GM12878 (cell line): ENCODE data around the gene AP3S1.

Experiments used
- BCLAF1 ChIP-seq: fragments of 450-650 bp; IDR thresholded peaks from 2 replicates; pipeline ENCODE4 v1.6.1; 2017; ENCODE audit warnings: antibody characterized with exemption, mild to moderate bottlenecking, moderate library complexity
- BHLHE40 ChIP-seq, 2 experiments: fragments of 450-650 bp in 1 of 2; IDR thresholded peaks; 2 replicates each; pipeline ENCODE4 v1.6.1; 2011 to 2017; ENCODE audit warnings: low read depth in 2 of 2, borderline replicate concordance in 1 of 2, improper control_type of control experiment in 1 of 2, low read length in 1 of 2, mild to moderate bottlenecking in 1 of 2
- ETV6 ChIP-seq, 2 experiments: fragments of 450-650 bp in 1 of 2; IDR thresholded peaks in 1 of 2; conservative IDR thresholded peaks in 1 of 2; 2 replicates each; pipeline ENCODE4 v1.6.1; 2014; ENCODE audit warnings: antibody characterized with exemption in 1 of 2, borderline replicate concordance in 1 of 2, low read depth in 1 of 2, mild to moderate bottlenecking in 1 of 2, moderate library complexity in 1 of 2
- EZH2 ChIP-seq: IDR thresholded peaks from 2 replicates; pipeline ENCODE4 v1.6.1; 2012; ENCODE audit warnings: low read depth, mild to moderate bottlenecking, control low read depth, inconsistent platforms, low read length, borderline replicate concordance; ENCODE audit not compliant: control insufficient read depth
- HDAC2 ChIP-seq: fragments of 200-600 bp; sonication (generic); IDR thresholded peaks from 2 replicates; pipeline ENCODE4 v1.6.1; 2017
- MYC ChIP-seq: IDR thresholded peaks from 2 replicates; pipeline ENCODE4 v1.6.1; 2011; ENCODE audit warnings: mild to moderate bottlenecking, low read length, moderate library complexity, inconsistent platforms; ENCODE audit not compliant: insufficient read depth, insufficient replicate concordance, insufficient read length, severe bottlenecking
- SKIL ChIP-seq: fragments of 450-650 bp; IDR thresholded peaks from 2 replicates; pipeline ENCODE4 v1.6.1; 2017; ENCODE audit warnings: mild to moderate bottlenecking, low read depth, inconsistent platforms; ENCODE audit not compliant: poor library complexity, severe bottlenecking
- SMAD5 ChIP-seq: IDR thresholded peaks from 2 replicates; pipeline ENCODE4 v1.6.1; 2016; ENCODE audit warnings: antibody characterized with exemption, low read depth
- USF2 ChIP-seq: IDR thresholded peaks from 2 replicates; pipeline ENCODE4 v1.6.1; 2011; ENCODE audit warnings: low read depth, low read length, improper control_type of control experiment, borderline replicate concordance

- TF ChIP-seq ETV6 (conservative IDR thresholded peaks at IDR 0.05 in 1 of 2, IDR thresholded peaks at IDR 0.05 in 1 of 2; ENCODE audit: borderline replicate concordance in 1 of 2, low read depth in 1 of 2): no peak
- peak; percentile 70 to 72; a peak in 3 of 4 replicates for TF ChIP-seq BHLHE40 (IDR thresholded peaks at IDR 0.05; ENCODE audit: borderline replicate concordance in 1 of 2, low read depth in 2 of 2, low read length in 1 of 2)
- no peak for TF ChIP-seq MYC
- no peak for TF ChIP-seq HDAC2
- peak; percentile 46 for TF ChIP-seq SKIL
- no peak for TF ChIP-seq EZH2
- TF ChIP-seq BCLAF1: no peak
- no peak for TF ChIP-seq USF2
- TF ChIP-seq SMAD5: no peak
These were observed 577 bp downstream of the AP3S1 start for GRCh38 chr5:115842089-115842935.
